HG03342 (cell line): ENCODE results near the gene TGFB1I1.
"Not testable (repeated sequence)": the region's sequence is repeated elsewhere in the genome, so short reads cannot be mapped to it uniquely, and the experiment has no call there.

Experiments used
- ATAC-seq: cut with Tn5 transposase; IDR thresholded peaks from one replicate; pipeline ENCODE4 v1.9.1; 2021; ENCODE audit warnings: mild to moderate bottlenecking, moderate library complexity; ENCODE audit not compliant: unreplicated experiment

TGFB1I1 gene

GRCh38 chr16:31508706-31509195, 36.8 kb downstream of the TGFB1I1 start:
- no peak for ATAC-seq

- ATAC-seq = no peak
These were observed 41.2 kb downstream of the TGFB1I1 start for GRCh38 chr16:31513126-31513525.

GRCh38 chr16:31513884-31514283, 41.9 kb downstream of the TGFB1I1 start:
- ATAC-seq = no peak

- no peak for ATAC-seq
These were observed 45.9 kb downstream of the TGFB1I1 start for GRCh38 chr16:31517800-31518402.

- ATAC-seq = no peak
These were observed 47.9 kb downstream of the TGFB1I1 start for GRCh38 chr16:31519759-31520431.

- no peak for ATAC-seq
These were observed 49.4 kb downstream of the TGFB1I1 start for GRCh38 chr16:31521368-31521767.

- no peak for ATAC-seq
These were observed 50.1 kb downstream of the TGFB1I1 start for GRCh38 chr16:31522071-31522470.

GRCh38 chr16:31523768-31524167, 51.8 kb downstream of the TGFB1I1 start:
- ATAC-seq = not testable (repeated sequence)

GRCh38 chr16:31525113-31525512, 53.2 kb downstream of the TGFB1I1 start:
- ATAC-seq = no peak
